ENCODE measurements around the gene HEXIM2. TPM values are rescaled to one million over a fixed set of nuclear protein-coding genes. Genes with fewer than 3 reads are reported as not detected.

HEXIM2 gene
- total RNA-seq, 1 experiment from 2014 or later: 22.4 TPM

GRCh38 chr17:45125509-45125908 lies 36.2 kb upstream of the HEXIM2 start:
- BruUV-seq (replicated peaks): no TSS peak
- intact Hi-C loops (cut with micrococcal nuclease; ENCODE audit: unreplicated experiment): loop anchor here (2.0 kb wide), 1 partner anchor 33 kb away; no protein-coding TSS in a partner anchor
- ChIA-PET POLR2A (ENCODE audit: unreplicated experiment) (no interaction called here), CTCF (interaction anchor here (0.6 kb wide), 1 partner anchor 76 kb away, joined by 4 read pairs; no protein-coding TSS in a partner anchor)
- Histone ChIP-seq H3K4me3 (no peak overlapping the region), H3F3A (ENCODE audit: insufficient read depth, low read depth) (peaks cover 48% of the 10 kb centered on the region), H4K20me1 (ENCODE audit: insufficient read depth) (no peaks in the 10 kb centered on the region), H2AFZ (no peak overlapping the region), H3K27ac (peak overlapping the region; percentile 65), H3K9me3 (ENCODE audit: insufficient read depth, low read depth) (no peaks in the 10 kb centered on the region), H3K4me1 (replicated peaks; ENCODE audit: insufficient read depth) (peaks cover 75% of the 10 kb centered on the region), H3K79me2 (ENCODE audit: low read depth) (peaks cover 32% of the 10 kb centered on the region), H3K9me2 (ENCODE audit: insufficient read depth) (no peaks in the 10 kb centered on the region), H3K36me3 (ENCODE audit: low read depth) (no peaks in the 10 kb centered on the region), H3K4me2 (no peak overlapping the region), H3K27me3 (ENCODE audit: insufficient read depth, low read depth) (no peaks in the 10 kb centered on the region)
- no peak for TF ChIP-seq CTCF (conservative IDR thresholded peaks at IDR 0.05)
- no peak for TF ChIP-seq EZH2 (IDR thresholded peaks at IDR 0.05; ENCODE audit: low read depth)
- DNase-seq: no peak

- no peak overlapping the region for H2AFZ ChIP-seq
- CTCF ChIA-PET: interaction anchor here (0.5 to 0.6 kb wide), 3 partner anchors 71 to 1426 kb away, joined by 3 to 5 read pairs (median 4); no protein-coding TSS in a partner anchor
- H4K20me1 ChIP-seq (ENCODE audit: insufficient read depth): no peaks in the 10 kb centered on the region
- H3K9me3 ChIP-seq (ENCODE audit: insufficient read depth, low read depth): no peaks in the 10 kb centered on the region
- no peak for DNase-seq
- no peak overlapping the region for H3K4me3 ChIP-seq
- H3K79me2 ChIP-seq (ENCODE audit: low read depth): peaks cover 41% of the 10 kb centered on the region
- H3F3A ChIP-seq (ENCODE audit: insufficient read depth, low read depth): peaks cover 61% of the 10 kb centered on the region
- BruUV-seq (replicated peaks): no TSS peak
- H3K27me3 ChIP-seq (ENCODE audit: insufficient read depth, low read depth): no peaks in the 10 kb centered on the region
- intact Hi-C loops (cut with micrococcal nuclease; ENCODE audit: unreplicated experiment): no loop called here
- H3K27ac ChIP-seq: no peak overlapping the region
- TF ChIP-seq CTCF (conservative IDR thresholded peaks at IDR 0.05) (no peak), EZH2 (IDR thresholded peaks at IDR 0.05; ENCODE audit: low read depth) (no peak)
- 0 out of 2 replicates have a peak overlapping the region, but pooled peaks have one; percentile 26 for H3K4me2 ChIP-seq
- no peaks in the 10 kb centered on the region for H3K9me2 ChIP-seq (ENCODE audit: insufficient read depth)
- H3K4me1 ChIP-seq (replicated peaks; ENCODE audit: insufficient read depth): peaks cover 84% of the 10 kb centered on the region
- no peaks in the 10 kb centered on the region for H3K36me3 ChIP-seq (ENCODE audit: low read depth)
- POLR2A ChIA-PET (ENCODE audit: unreplicated experiment): no interaction called here
These were observed 34.5 kb upstream of the HEXIM2 start for GRCh38 chr17:45127207-45127547.

GRCh38 chr17:45127548-45128300 lies 34.0 kb upstream of the HEXIM2 start:
- Histone ChIP-seq H3K27ac (no peak overlapping the region), H3K36me3 (ENCODE audit: low read depth) (no peaks in the 10 kb centered on the region), H3F3A (ENCODE audit: insufficient read depth, low read depth) (peaks cover 60% of the 10 kb centered on the region), H4K20me1 (ENCODE audit: insufficient read depth) (no peaks in the 10 kb centered on the region), H3K9me3 (ENCODE audit: insufficient read depth, low read depth) (no peaks in the 10 kb centered on the region), H3K9me2 (ENCODE audit: insufficient read depth) (no peaks in the 10 kb centered on the region), H3K27me3 (ENCODE audit: insufficient read depth, low read depth) (no peaks in the 10 kb centered on the region), H2AFZ (no peak overlapping the region), H3K4me3 (no peak overlapping the region), H3K4me1 (replicated peaks; ENCODE audit: insufficient read depth) (peaks cover 79% of the 10 kb centered on the region), H3K79me2 (ENCODE audit: low read depth) (peaks cover 41% of the 10 kb centered on the region), H3K4me2 (peak overlapping the region; percentile 26; the same call in 1 of the 2 replicates)
- CTCF ChIA-PET: interaction anchor here (0.5 to 0.6 kb wide), 3 partner anchors 72 to 1426 kb away, joined by 3 to 5 read pairs (median 4); no protein-coding TSS in a partner anchor
- BruUV-seq (replicated peaks): no TSS peak
- POLR2A ChIA-PET (ENCODE audit: unreplicated experiment): interaction anchor here (0.6 kb wide), 1 partner anchor 35 kb away, joined by 4 read pairs; no protein-coding TSS in a partner anchor
- TF ChIP-seq EZH2 (IDR thresholded peaks at IDR 0.05; ENCODE audit: low read depth): no peak
- TF ChIP-seq CTCF (conservative IDR thresholded peaks at IDR 0.05): no peak
- DNase-seq: peak in 1 of 2 experiments; percentile 40
- intact Hi-C loops (cut with micrococcal nuclease; ENCODE audit: unreplicated experiment): no loop called here

All from PC-9 (cell line).